MCF 10A (cell line): Measurements from ENCODE around the gene RAB25. TPM values are rescaled to one million over a fixed set of nuclear protein-coding genes. Genes with fewer than 3 reads are reported as not detected.

Experiments used
- BruUV-seq: library from RNA; stranded (reverse); fragments of 400-500 nt; replicated peaks from 2 replicates; lab custom pipeline; 2021; lab: Mats Ljungman, UMichigan
- CTCF ChIA-PET: fragments of 300-600 bp; sonication (Branson Sonifier 250); formaldehyde crosslinking; extraction: SDS; loops from one replicate; lab custom pipeline; 2021; ENCODE audit warnings: antibody characterized with exemption, inconsistent platforms; lab: Yijun Ruan, JAX
- POLR2A ChIA-PET: fragments of 300-600, 350-650 bp; sonication (Branson Sonifier 250); formaldehyde crosslinking; extraction: SDS; loops from one replicate; lab custom pipeline; 2020; ENCODE audit warnings: antibody characterized with exemption, inconsistent platforms; lab: Yijun Ruan, JAX
- DNase-seq: peaks from one replicate; pipeline ENCODE4 v3.0.0-alpha.2; 2018; ENCODE audit not compliant: unreplicated experiment
- H3K27ac Mint-ChIP-seq: one replicate; pipeline ENCODE4 v1.8.0; 2022; ENCODE audit warnings: mild to moderate bottlenecking, low read depth, mixed read lengths; ENCODE audit not compliant: unreplicated experiment
- H3K27me3 Mint-ChIP-seq: one replicate; pipeline ENCODE4 v1.8.0; 2022; ENCODE audit warnings: mixed read lengths; ENCODE audit not compliant: insufficient read depth, unreplicated experiment
- H3K36me3 Mint-ChIP-seq: one replicate; pipeline ENCODE4 v1.8.0; 2022; ENCODE audit warnings: mild to moderate bottlenecking, moderate library complexity, mixed read lengths; ENCODE audit not compliant: insufficient read depth, unreplicated experiment
- H3K4me1 Mint-ChIP-seq: one replicate; pipeline ENCODE4 v1.8.0; 2022; ENCODE audit warnings: mixed read lengths; ENCODE audit not compliant: insufficient read depth, unreplicated experiment
- H3K4me3 Mint-ChIP-seq: one replicate; pipeline ENCODE4 v1.8.0; 2022; ENCODE audit warnings: mild to moderate bottlenecking, moderate library complexity, mixed read lengths; ENCODE audit not compliant: unreplicated experiment
- H3K9me3 Mint-ChIP-seq: one replicate; pipeline ENCODE4 v1.8.0; 2022; ENCODE audit warnings: mixed read lengths; ENCODE audit not compliant: unreplicated experiment
- intact Hi-C: fragments of 100-400 bp; cut with micrococcal nuclease; formaldehyde crosslinking; loops from 2 replicates; pipeline ENCODE4 v1.14.1; 2022
- total RNA-seq: library from RNA; stranded (reverse); gene quantifications from 2 replicates; pipeline ENCODE4 v1.2.3, GENCODE V29; 2022
- TF ChIP-seq, protein P1 (sequence below): fragments of 200-600 bp; IDR thresholded peaks from one replicate; pipeline ENCODE4 v1.8.0; 2022; ENCODE audit warnings: antibody characterized with exemption, mild to moderate bottlenecking; ENCODE audit not compliant: unreplicated experiment

Gene RAB25
- total RNA-seq, 1 experiment from 2014 or later = 5.5 TPM

GRCh38 chr1:156112276-156113137, 51.5 kb downstream of the RAB25 start:
- DNase-seq = no peak
- Mint-ChIP-seq H3K27ac (peak overlapping the region; percentile 32), H3K4me1 (peaks cover 47% of the 10 kb centered on the region), H3K9me3 (no peaks in the 10 kb centered on the region), H3K4me3 (no peak overlapping the region), H3K36me3 (no peaks in the 10 kb centered on the region), H3K27me3 (no peaks in the 10 kb centered on the region)
- CTCF ChIA-PET = interaction anchor here (0.6 to 46.2 kb wide), 5 partner anchors 10 to 233 kb away, joined by 3 to 1892 read pairs (median 6); partner anchors contain the start of gene MEX3A
- intact Hi-C loops = no loop called here
- BruUV-seq = no TSS peak
- TF ChIP-seq, protein P1, sequence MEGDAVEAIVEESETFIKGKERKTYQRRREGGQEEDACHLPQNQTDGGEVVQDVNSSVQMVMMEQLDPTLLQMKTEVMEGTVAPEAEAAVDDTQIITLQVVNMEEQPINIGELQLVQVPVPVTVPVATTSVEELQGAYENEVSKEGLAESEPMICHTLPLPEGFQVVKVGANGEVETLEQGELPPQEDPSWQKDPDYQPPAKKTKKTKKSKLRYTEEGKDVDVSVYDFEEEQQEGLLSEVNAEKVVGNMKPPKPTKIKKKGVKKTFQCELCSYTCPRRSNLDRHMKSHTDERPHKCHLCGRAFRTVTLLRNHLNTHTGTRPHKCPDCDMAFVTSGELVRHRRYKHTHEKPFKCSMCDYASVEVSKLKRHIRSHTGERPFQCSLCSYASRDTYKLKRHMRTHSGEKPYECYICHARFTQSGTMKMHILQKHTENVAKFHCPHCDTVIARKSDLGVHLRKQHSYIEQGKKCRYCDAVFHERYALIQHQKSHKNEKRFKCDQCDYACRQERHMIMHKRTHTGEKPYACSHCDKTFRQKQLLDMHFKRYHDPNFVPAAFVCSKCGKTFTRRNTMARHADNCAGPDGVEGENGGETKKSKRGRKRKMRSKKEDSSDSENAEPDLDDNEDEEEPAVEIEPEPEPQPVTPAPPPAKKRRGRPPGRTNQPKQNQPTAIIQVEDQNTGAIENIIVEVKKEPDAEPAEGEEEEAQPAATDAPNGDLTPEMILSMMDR = no peak
- POLR2A ChIA-PET = interaction anchor here (0.6 to 25.7 kb wide), 7 partner anchors 15 to 1157 kb away, joined by 3 to 960 read pairs (median 6); partner anchors contain the start of genes ARHGEF2, KHDC4, PBXIP1 and PMF1

DNA sequence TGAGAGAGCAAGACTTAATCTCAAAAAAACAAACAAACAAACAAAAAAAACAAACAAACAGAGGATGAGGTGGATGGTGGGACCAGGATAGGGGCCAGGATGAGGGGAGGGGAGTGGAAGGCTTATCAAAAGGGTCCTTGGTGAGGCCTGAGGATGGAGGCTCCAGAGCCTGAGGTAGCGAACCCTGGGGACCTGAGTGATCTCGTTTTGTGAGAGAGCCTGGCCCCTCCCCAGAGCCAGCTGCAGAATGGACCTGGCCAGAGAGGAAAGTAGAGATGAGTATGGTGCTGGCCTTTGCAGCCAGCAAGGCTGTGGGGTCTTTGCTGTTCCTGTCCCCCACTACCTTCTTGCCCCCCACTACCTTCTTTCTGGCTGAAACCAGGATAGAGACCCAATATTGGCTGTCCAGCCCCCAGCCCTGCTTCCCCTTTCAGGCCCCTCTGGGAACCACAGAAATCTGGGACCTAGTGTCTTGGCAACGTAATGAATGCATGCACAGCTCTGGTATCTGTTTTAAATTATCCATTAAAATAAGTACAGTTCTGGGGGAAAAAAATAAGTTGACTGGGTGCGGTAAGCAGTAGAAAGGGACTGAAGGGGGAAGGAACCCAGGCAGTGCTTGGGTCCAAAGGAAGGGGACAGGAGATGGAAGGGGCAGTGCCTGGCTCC, 52.5 kb downstream of the RAB25 start:
- peak overlapping the region; percentile 97 for H3K27ac Mint-ChIP-seq

GRCh38 chr1:156114101-156114918, 53.4 kb downstream of the RAB25 start, which contains the start of gene LMNA:
Gene LMNA, plus strand, starts transcription at chr1:156114711. Its CDS starts 208 bp downstream, at chr1:156114919.
- DNase-seq = peak; percentile 100
- H3K36me3 Mint-ChIP-seq = peaks cover 16% of the 10 kb centered on the region
- intact Hi-C loops = loop anchor here (1.0 kb wide), 3 partner anchors 8 to 16 kb away; no protein-coding TSS in a partner anchor
- H3K27me3 Mint-ChIP-seq = no peaks in the 10 kb centered on the region
- peak within 1 kb of the TSS; percentile 79 for H3K4me3 Mint-ChIP-seq
- no TSS peak for BruUV-seq
- H3K4me1 Mint-ChIP-seq = peaks cover 46% of the 10 kb centered on the region
- TF ChIP-seq, protein P1 = no peak
- no peaks in the 10 kb centered on the region for H3K9me3 Mint-ChIP-seq
- peak within 1 kb of the TSS; percentile 97 for H3K27ac Mint-ChIP-seq
- ChIA-PET POLR2A (interaction anchor here (0.8 to 25.7 kb wide), 11 partner anchors 13 to 221 kb away, joined by 3 to 960 read pairs (median 4); partner anchors contain the start of genes KHDC4, PMF1, SLC25A44 and SMG5), CTCF (interaction anchor here (0.6 to 46.2 kb wide), 7 partner anchors 9 to 841 kb away, joined by 3 to 1892 read pairs (median 4); partner anchors contain the start of genes CLK2 and MEX3A)

More for the DNA sequence above, 52.5 kb downstream of the RAB25 start:
- ChIA-PET POLR2A (interaction anchor here (0.6 to 25.7 kb wide), 11 partner anchors 14 to 1158 kb away, joined by 3 to 960 read pairs (median 4); partner anchors contain the start of genes KHDC4, PBXIP1, PMF1 and SLC25A44), CTCF (interaction anchor here (0.6 to 46.2 kb wide), 9 partner anchors 9 to 840 kb away, joined by 3 to 1892 read pairs (median 4); partner anchors contain the start of genes CLK2 and MEX3A)
- DNase-seq = no peak
- TF ChIP-seq, protein P1 = no peak
- peak overlapping the region; percentile 79 for H3K4me3 Mint-ChIP-seq
- no peaks in the 10 kb centered on the region for H3K9me3 Mint-ChIP-seq
- intact Hi-C loops = no loop called here
- H3K4me1 Mint-ChIP-seq = peaks cover 49% of the 10 kb centered on the region
- no TSS peak for BruUV-seq
- peaks cover 8% of the 10 kb centered on the region for H3K36me3 Mint-ChIP-seq
- H3K27me3 Mint-ChIP-seq = no peaks in the 10 kb centered on the region
